C4-2B (cell line): ENCODE results near the gene TK1.

Source experiments
- H3K27ac ChIP-seq: fragments of 450-650 bp; 2 replicates; pipeline ENCODE4 v1.5.1; 2017
- CTCF ChIP-seq: fragments of 450-650 bp; conservative IDR thresholded peaks from 2 replicates; pipeline ENCODE4 v1.5.1; 2017; ENCODE audit warnings: mild to moderate bottlenecking
- ZFX ChIP-seq: fragments of 450-650 bp; IDR thresholded peaks from 2 replicates; pipeline ENCODE4 v1.6.1; 2017

TK1 gene

GRCh38 chr17:78144736-78145641, 41.9 kb downstream of the TK1 start:
- TF ChIP-seq ZFX: peak; percentile 33; the same call in 1 of the 2 replicates
- TF ChIP-seq CTCF: no peak

GRCh38 chr17:78144147-78144719, 42.6 kb downstream of the TK1 start:
- peak overlapping the region; percentile 69 for H3K27ac ChIP-seq
- TF ChIP-seq CTCF (no peak), ZFX (no peak)

More at GRCh38 chr17:78144736-78145641, 41.9 kb downstream of the TK1 start:
- H3K27ac ChIP-seq: peak overlapping the region; percentile 69

DNA sequence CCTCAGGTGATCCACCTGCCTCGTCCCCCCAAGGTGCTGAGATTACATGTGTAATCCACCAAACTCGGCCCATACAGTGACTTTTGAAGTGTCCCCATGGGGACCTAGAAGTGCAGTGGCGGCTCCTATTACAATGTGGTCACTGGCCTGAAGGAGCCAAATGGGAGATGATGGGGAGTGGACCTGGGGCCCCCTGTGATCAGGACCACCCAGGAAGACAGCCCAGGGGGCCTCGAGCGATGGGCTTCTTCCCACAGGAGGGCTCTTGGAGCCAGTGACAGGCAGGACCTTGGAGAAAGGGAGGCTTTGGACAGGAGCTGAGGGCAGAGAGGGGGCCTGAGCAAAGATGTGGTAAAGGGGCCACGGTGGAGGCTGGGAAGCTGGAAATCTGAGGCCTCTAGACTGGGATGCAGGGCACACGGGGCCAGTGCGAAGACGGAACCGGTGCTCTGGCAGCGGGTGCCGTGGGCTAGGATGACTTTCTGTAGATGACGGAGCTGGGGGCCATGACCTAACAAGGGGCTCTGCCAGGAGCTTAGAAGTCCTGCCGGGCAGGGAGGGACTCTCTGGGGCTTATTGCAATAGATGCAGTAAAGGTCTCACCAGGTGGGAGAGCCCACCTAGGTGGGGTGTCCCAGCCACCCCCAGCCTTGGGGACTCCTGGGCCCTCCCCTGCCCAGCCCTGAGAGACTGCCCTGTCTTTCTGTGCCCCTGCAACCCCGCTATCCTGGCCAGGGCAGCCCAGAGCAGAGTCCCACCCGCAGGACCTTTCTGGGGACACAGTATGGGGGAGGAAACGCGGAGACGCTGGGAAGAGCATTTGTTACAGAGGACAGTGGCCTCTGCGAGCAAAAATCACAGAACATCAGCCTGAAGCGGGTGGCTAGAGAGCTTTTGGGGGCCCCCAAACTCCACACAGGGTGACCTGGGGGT, 43.4 kb downstream of the TK1 start:
- H3K27ac ChIP-seq: peak overlapping the region; percentile 69
- TF ChIP-seq ZFX (no peak), CTCF (no peak)

DNA sequence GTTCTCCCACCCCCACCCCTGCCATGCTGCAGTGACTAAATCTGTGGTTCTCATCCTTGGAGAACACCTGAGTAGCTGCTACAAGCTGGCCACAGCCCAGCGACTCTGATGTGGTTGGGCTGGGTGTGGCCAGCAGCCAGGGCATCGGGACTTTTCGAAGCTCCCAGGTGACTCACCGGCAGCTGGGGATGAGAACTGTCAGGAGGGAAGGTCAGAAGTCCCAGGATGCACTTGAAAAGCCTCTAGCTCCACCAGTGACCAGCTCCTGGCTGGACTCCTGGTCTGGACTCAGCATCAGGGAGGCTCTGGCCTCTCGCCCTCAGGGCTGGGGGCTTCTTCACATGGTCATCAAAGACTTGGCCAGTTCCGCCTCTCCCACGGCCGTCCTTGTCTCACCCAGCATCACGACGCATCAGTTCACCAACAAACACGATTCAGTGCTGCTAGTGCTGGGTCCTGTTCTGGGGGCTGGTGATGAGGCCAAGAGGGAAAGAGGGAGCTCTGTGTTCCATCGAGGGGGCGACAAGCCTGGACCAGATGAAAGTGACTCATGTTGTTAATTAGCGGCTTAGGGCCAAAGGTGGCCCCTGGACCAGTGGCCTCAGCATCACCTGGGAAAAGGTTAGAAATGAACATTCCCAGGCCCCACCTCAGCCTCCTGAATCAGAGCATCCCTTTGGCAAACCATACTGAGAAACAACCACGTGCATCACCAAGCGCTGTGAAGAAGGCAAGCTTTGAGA, 44.6 kb downstream of the TK1 start:
- H3K27ac ChIP-seq: peak overlapping the region; percentile 11
- TF ChIP-seq CTCF (no peak), ZFX (no peak)

DNA sequence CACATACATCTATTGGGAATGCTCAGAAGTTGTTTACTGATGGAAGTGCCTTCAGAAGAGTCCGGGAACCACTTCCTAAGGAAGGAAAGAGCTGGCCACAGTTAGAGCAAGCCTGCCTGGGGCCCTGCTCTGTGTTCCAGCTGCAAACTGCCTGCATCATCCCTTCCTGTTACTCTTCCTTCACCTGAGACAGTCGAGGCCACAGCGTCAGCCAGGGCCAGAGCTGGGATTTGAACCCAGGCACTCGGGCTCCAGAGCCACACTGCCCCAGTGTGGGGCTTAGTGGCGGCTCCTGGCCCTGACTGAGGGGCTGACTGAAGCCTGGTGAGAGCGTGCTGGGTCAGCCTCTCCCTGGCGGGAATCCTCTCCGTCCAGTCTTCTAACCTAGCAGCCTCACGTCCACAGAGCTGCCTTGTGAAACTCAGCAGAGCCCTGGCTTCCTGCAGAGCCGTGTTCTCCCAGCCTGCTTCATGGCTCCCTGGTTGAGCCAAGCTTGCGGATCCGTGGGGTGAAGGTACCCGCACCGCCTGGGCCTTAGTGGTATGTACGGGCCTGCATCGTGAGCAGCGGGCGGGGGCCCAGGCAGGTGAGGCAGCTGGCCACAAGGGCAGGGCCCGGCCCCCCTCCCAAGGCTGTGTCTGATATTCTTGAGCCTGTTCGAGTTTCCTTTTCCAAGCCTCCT, 45.3 kb downstream of the TK1 start:
- TF ChIP-seq ZFX (no peak), CTCF (no peak)
- peak overlapping the region; percentile 11 for H3K27ac ChIP-seq

GRCh38 chr17:78140169-78141051, 46.4 kb downstream of the TK1 start:
- H3K27ac ChIP-seq: peak overlapping the region; percentile 39; the same call in 1 of the 2 replicates
- TF ChIP-seq ZFX: no peak
- TF ChIP-seq CTCF: no peak

GRCh38 chr17:78139861-78140168, 47.0 kb downstream of the TK1 start:
- H3K27ac ChIP-seq: peak overlapping the region; percentile 30; the same call in 1 of the 2 replicates
